H9 (cell line): ENCODE results near the gene COQ8A. TPM values are rescaled to one million over a fixed set of nuclear protein-coding genes. Genes with fewer than 3 reads are reported as not detected.

ENCODE experiments used
- DNase-seq: peaks from one replicate; pipeline ENCODE4 v3.0.0-alpha.2; 2017
- H2AFZ ChIP-seq: one replicate; pipeline ENCODE4 v1.6.1; 2013; ENCODE audit warnings: mild to moderate bottlenecking, low read length, control low read depth, moderate library complexity
- H2AK5ac ChIP-seq: 2 replicates; pipeline ENCODE4 v1.6.1; 2013; ENCODE audit warnings: low read length, control low read depth, mixed read lengths; ENCODE audit not compliant: insufficient read length
- H2BK120ac ChIP-seq: one replicate; pipeline ENCODE4 v1.6.1; 2013; ENCODE audit warnings: low read depth, mild to moderate bottlenecking, low read length, control low read depth, inconsistent platforms; ENCODE audit not compliant: poor library complexity, severe bottlenecking
- H2BK12ac ChIP-seq: 2 replicates; pipeline ENCODE4 v1.6.1; 2013; ENCODE audit warnings: low read length, control low read depth, mixed read lengths, low read depth; ENCODE audit not compliant: insufficient read length
- H2BK15ac ChIP-seq: 2 replicates; pipeline ENCODE4 v1.6.1; 2013; ENCODE audit warnings: low read depth, low read length, control low read depth
- H2BK20ac ChIP-seq: one replicate; pipeline ENCODE4 v1.6.1; 2013; ENCODE audit warnings: low read depth, mild to moderate bottlenecking, low read length, control low read depth, inconsistent platforms; ENCODE audit not compliant: poor library complexity, severe bottlenecking
- H2BK5ac ChIP-seq: 2 replicates; pipeline ENCODE4 v1.6.1; 2013; ENCODE audit warnings: low read length, control low read depth, mixed read lengths; ENCODE audit not compliant: insufficient read length
- H3K14ac ChIP-seq: 2 replicates; pipeline ENCODE4 v1.6.1; 2013; ENCODE audit warnings: low read length, control low read depth; ENCODE audit not compliant: insufficient read depth
- H3K18ac ChIP-seq: 2 replicates; pipeline ENCODE4 v1.6.1; 2013; ENCODE audit warnings: low read depth, mild to moderate bottlenecking, mixed read lengths, low read length, control low read depth; ENCODE audit not compliant: insufficient read length
- H3K23ac ChIP-seq: 2 replicates; pipeline ENCODE4 v1.6.1; 2013; ENCODE audit warnings: low read length, control low read depth, mixed read lengths, low read depth; ENCODE audit not compliant: insufficient read length
- H3K23me2 ChIP-seq: 2 replicates; pipeline ENCODE4 v1.6.1; 2013; ENCODE audit warnings: low read depth, mild to moderate bottlenecking, mixed read lengths, low read length, control low read depth; ENCODE audit not compliant: insufficient read length, poor library complexity, severe bottlenecking
- H3K27ac ChIP-seq: 2 replicates; pipeline ENCODE4 v1.5.1; 2013; ENCODE audit warnings: low read length, control low read depth, mixed read lengths, low read depth; ENCODE audit not compliant: insufficient read length
- H3K27me3 ChIP-seq: 2 replicates; pipeline ENCODE4 v1.6.1; 2013; ENCODE audit warnings: low read length, control low read depth, inconsistent platforms; ENCODE audit not compliant: insufficient read depth
- H3K4ac ChIP-seq: 2 replicates; pipeline ENCODE4 v1.6.1; 2013; ENCODE audit warnings: low read depth, mild to moderate bottlenecking, control low read depth, inconsistent platforms, low read length, moderate library complexity
- H3K4me1 ChIP-seq: 2 replicates; pipeline ENCODE4 v1.6.1; 2013; ENCODE audit warnings: low read length, control low read depth, inconsistent platforms; ENCODE audit not compliant: insufficient read depth
- H3K4me2 ChIP-seq: 2 replicates; pipeline ENCODE4 v1.6.1; 2013; ENCODE audit warnings: low read length, control low read depth, mixed read lengths; ENCODE audit not compliant: insufficient read length, insufficient read depth
- H3K56ac ChIP-seq: 2 replicates; pipeline ENCODE4 v1.6.1; 2013; ENCODE audit warnings: low read depth, mild to moderate bottlenecking, mixed read lengths, low read length, control low read depth; ENCODE audit not compliant: insufficient read length
- H3K79me1 ChIP-seq: 2 replicates; pipeline ENCODE4 v1.6.1; 2013; ENCODE audit warnings: low read depth, mild to moderate bottlenecking, moderate library complexity, low read length, control low read depth, inconsistent platforms; ENCODE audit not compliant: insufficient read depth, poor library complexity, severe bottlenecking
- H3K79me2 ChIP-seq: 2 replicates; pipeline ENCODE4 v1.6.1; 2013; ENCODE audit warnings: low read length, control low read depth, inconsistent platforms; ENCODE audit not compliant: insufficient read depth
- H3K9ac ChIP-seq: 2 replicates; pipeline ENCODE4 v1.6.1; 2013; ENCODE audit warnings: low read length, control low read depth, mixed read lengths; ENCODE audit not compliant: insufficient read length; ENCODE audit errors: extremely low read depth
- H3K9me3 ChIP-seq: one replicate; pipeline ENCODE4 v1.6.1; 2013; ENCODE audit warnings: low read depth, low read length, inconsistent platforms; ENCODE audit not compliant: control insufficient read depth
- H3T11ph ChIP-seq: one replicate; pipeline ENCODE4 v1.6.1; 2013; ENCODE audit warnings: mild to moderate bottlenecking, low read length, control low read depth, inconsistent platforms
- H4K20me1 ChIP-seq: one replicate; pipeline ENCODE4 v1.6.1; 2013; ENCODE audit not compliant: control insufficient read depth, insufficient read length, insufficient read depth
- H4K5ac ChIP-seq: 2 replicates; pipeline ENCODE4 v1.6.1; 2013; ENCODE audit warnings: low read depth, mild to moderate bottlenecking, mixed read lengths, low read length, control low read depth; ENCODE audit not compliant: insufficient read length
- H4K8ac ChIP-seq: replicated peaks from 2 replicates; pipeline ENCODE4 v1.6.1; 2013; ENCODE audit warnings: low read length, control low read depth, mixed read lengths, low read depth; ENCODE audit not compliant: insufficient read length
- H4K91ac ChIP-seq: 2 replicates; pipeline ENCODE4 v1.6.1; 2013; ENCODE audit warnings: low read depth, mild to moderate bottlenecking, moderate library complexity, mixed read lengths, low read length, control low read depth; ENCODE audit not compliant: insufficient read length
- H3K27ac Mint-ChIP-seq, 3 experiments: 2 replicates in 2 of 3; 3 replicates in 1 of 3; pipeline ENCODE4 v1.8.0; 2020 to 2021; ENCODE audit warnings: mixed read lengths in 3 of 3, mild to moderate bottlenecking in 1 of 3, moderate library complexity in 1 of 3
- H3K27me3 Mint-ChIP-seq: 2 replicates; pipeline ENCODE4 v1.8.0; 2021; ENCODE audit warnings: low read depth, mild to moderate bottlenecking, moderate library complexity, mixed read lengths
- H3K36me3 Mint-ChIP-seq, 3 experiments: 2 replicates in 2 of 3; 3 replicates in 1 of 3; pipeline ENCODE4 v1.8.0; 2020 to 2021; ENCODE audit warnings: low read depth in 3 of 3, mixed read lengths in 3 of 3; ENCODE audit not compliant: insufficient read depth in 1 of 3
- H3K4me1 Mint-ChIP-seq, 2 experiments: 2 replicates each; pipeline ENCODE4 v1.8.0; 2020; ENCODE audit warnings: mixed read lengths in 2 of 2
- H3K4me3 Mint-ChIP-seq, 2 experiments: 2 replicates in 1 of 2; 3 replicates in 1 of 2; pipeline ENCODE4 v1.8.0; 2020 to 2021; ENCODE audit warnings: mild to moderate bottlenecking in 2 of 2, mixed read lengths in 2 of 2, moderate library complexity in 1 of 2
- H3K9me3 Mint-ChIP-seq, 2 experiments: 2 replicates in 1 of 2; 3 replicates in 1 of 2; pipeline ENCODE4 v1.8.0; 2020; ENCODE audit warnings: mild to moderate bottlenecking in 2 of 2, mixed read lengths in 2 of 2, moderate library complexity in 1 of 2
- CTCF ChIP-seq: fragments of 200-600 bp; sonication (generic); conservative IDR thresholded peaks from 3 replicates; pipeline ENCODE4 v1.8.0; 2021; ENCODE audit warnings: antibody characterized with exemption, mild to moderate bottlenecking
- WGBS: extraction: QIAGEN DNeasy Blood & Tissue Kit; methylation state at CpG from one replicate; pipeline ENCODE4 v1.1.7; 2013; ENCODE audit warnings: missing lambda C conversion rate, low lambda C conversion rate, mixed read lengths; ENCODE audit not compliant: insufficient read length; ENCODE audit errors: extremely low coverage; 5-methylcytosine and 5-hydroxymethylcytosine counted together
- total RNA-seq: library from RNA; stranded (reverse); gene quantifications from 2 replicates; pipeline ENCODE4 v1.2.1, GENCODE V29; 2021

Gene COQ8A
- total RNA-seq, 1 experiment from 2014 or later: 26.0 TPM

GRCh38 chr1:226977643-226978431, 37.7 kb downstream of the COQ8A start:
- Histone ChIP-seq H3K23ac (no peak overlapping the region), H2BK120ac (no peak overlapping the region), H3K4ac (no peak overlapping the region), H4K5ac (no peak overlapping the region), H4K20me1 (no peaks in the 10 kb centered on the region), H2BK15ac (no peak overlapping the region), H3K56ac (no peak overlapping the region), H3K4me2 (no peak overlapping the region), H3K9me3 (no peaks in the 10 kb centered on the region), H3K79me1 (no peaks in the 10 kb centered on the region), H3K9ac (no peak overlapping the region), H3K27ac (no peak overlapping the region), H4K8ac (no peak overlapping the region), H2BK12ac (no peak overlapping the region), H4K91ac (no peak overlapping the region), H3T11ph (no peak overlapping the region), H2AFZ (no peak overlapping the region), H2BK20ac (no peak overlapping the region), H3K27me3 (no peaks in the 10 kb centered on the region), H3K14ac (no peak overlapping the region; the same call in 1 of the 2 replicates), H3K23me2 (no peaks in the 10 kb centered on the region), H3K18ac (no peak overlapping the region), H2AK5ac (no peak overlapping the region), H3K79me2 (no peaks in the 10 kb centered on the region), H2BK5ac (no peak overlapping the region), H3K4me1 (no peaks in the 10 kb centered on the region)
- TF ChIP-seq CTCF: no peak
- WGBS: 100% methylated on average over 10 of the region's 20 CpGs
- Mint-ChIP-seq H3K27ac (no peak overlapping the region; a peak in 1 of 7 replicates), H3K27me3 (no peaks in the 10 kb centered on the region), H3K4me1 (peaks cover 4 to 15% of the 10 kb centered on the region in 2 experiments; a peak in 3 of 4 replicates), H3K36me3 (peaks cover 0 to 10% (median 3%) of the 10 kb centered on the region in 3 experiments; a peak in 2 of 7 replicates), H3K9me3 (no peaks in the 10 kb centered on the region), H3K4me3 (no peak overlapping the region)
- no peak for DNase-seq
